ENCODE data around the gene OLFML2A.

The OLFML2A gene

GRCh38 chr9:124774129-124774978 is 2.6 kb upstream of the OLFML2A start:
- no CpG with 5 or more reads among the region's 15 CpGs for WGBS (ENCODE audit: insufficient coverage, insufficient read length)
- H3K9me3 ChIP-seq (ENCODE audit: control insufficient read depth, insufficient read depth, low read length): no peaks in the 10 kb centered on the region
- no peak overlapping the region for H3K27ac ChIP-seq (ENCODE audit: low read length)
- H3K4me3 ChIP-seq (ENCODE audit: low read length): no peak overlapping the region
- DNase-seq (ENCODE audit: low read depth, low spot score): no peak
- peaks cover 2% of the 10 kb centered on the region; the same call in 1 of the 2 replicates for H3K27me3 ChIP-seq (ENCODE audit: control insufficient read depth, insufficient read depth, low read length)
- peaks cover 3% of the 10 kb centered on the region; the same call in 1 of the 2 replicates for H3K4me1 ChIP-seq (ENCODE audit: control insufficient read depth, insufficient read depth, low read length)
- H3K36me3 ChIP-seq (ENCODE audit: control insufficient read depth, insufficient read depth, low read length): no peaks in the 10 kb centered on the region

GRCh38 chr9:124776618-124776953 is 347 bp upstream of the OLFML2A start:
- peak overlapping the region; percentile 54; the same call in 1 of the 2 replicates for H3K4me3 ChIP-seq (ENCODE audit: low read length)
- H3K36me3 ChIP-seq (ENCODE audit: control insufficient read depth, insufficient read depth, low read length): no peaks in the 10 kb centered on the region
- H3K9me3 ChIP-seq (ENCODE audit: control insufficient read depth, insufficient read depth, low read length): no peaks in the 10 kb centered on the region
- no CpG with 5 or more reads among the region's 12 CpGs for WGBS (ENCODE audit: insufficient coverage, insufficient read length)
- no peak overlapping the region for H3K27ac ChIP-seq (ENCODE audit: low read length)
- no peak for DNase-seq (ENCODE audit: low read depth, low spot score)
- H3K4me1 ChIP-seq (ENCODE audit: control insufficient read depth, insufficient read depth, low read length): peaks cover 3% of the 10 kb centered on the region; the same call in 1 of the 2 replicates
- H3K27me3 ChIP-seq (ENCODE audit: control insufficient read depth, insufficient read depth, low read length): peaks cover 2% of the 10 kb centered on the region; the same call in 1 of the 2 replicates

- Histone ChIP-seq H3K27ac (ENCODE audit: low read length) (no peak overlapping the region), H3K27me3 (ENCODE audit: control insufficient read depth, insufficient read depth, low read length) (peaks cover 2% of the 10 kb centered on the region; the same call in 1 of the 2 replicates), H3K4me3 (ENCODE audit: low read length) (no peak overlapping the region), H3K36me3 (ENCODE audit: control insufficient read depth, insufficient read depth, low read length) (no peaks in the 10 kb centered on the region), H3K4me1 (ENCODE audit: control insufficient read depth, insufficient read depth, low read length) (peaks cover 3% of the 10 kb centered on the region; the same call in 1 of the 2 replicates), H3K9me3 (ENCODE audit: control insufficient read depth, insufficient read depth, low read length) (no peaks in the 10 kb centered on the region)
- WGBS (ENCODE audit: insufficient coverage, insufficient read length): no CpG with 5 or more reads among the region's 11 CpGs
- no peak for DNase-seq (ENCODE audit: low read depth, low spot score)
Measured at GRCh38 chr9:124778575-124779367, 1.8 kb downstream of the OLFML2A start.

GRCh38 chr9:124779368-124780059 is 2.6 kb downstream of the OLFML2A start:
- no peak for DNase-seq (ENCODE audit: low read depth, low spot score)

GRCh38 chr9:124780060-124780756 is 3.3 kb downstream of the OLFML2A start:
- no peak overlapping the region for H3K4me3 ChIP-seq (ENCODE audit: low read length)
- H3K27me3 ChIP-seq (ENCODE audit: control insufficient read depth, insufficient read depth, low read length): peaks cover 2% of the 10 kb centered on the region; the same call in 1 of the 2 replicates
- DNase-seq (ENCODE audit: low read depth, low spot score): no peak
- WGBS (ENCODE audit: insufficient coverage, insufficient read length): no CpG with 5 or more reads among the region's 14 CpGs
- H3K4me1 ChIP-seq (ENCODE audit: control insufficient read depth, insufficient read depth, low read length): peaks cover 3% of the 10 kb centered on the region; the same call in 1 of the 2 replicates
- H3K27ac ChIP-seq (ENCODE audit: low read length): no peak overlapping the region
- no peaks in the 10 kb centered on the region for H3K36me3 ChIP-seq (ENCODE audit: control insufficient read depth, insufficient read depth, low read length)
- H3K9me3 ChIP-seq (ENCODE audit: control insufficient read depth, insufficient read depth, low read length): no peaks in the 10 kb centered on the region

More at GRCh38 chr9:124779368-124780059, 2.6 kb downstream of the OLFML2A start:
- no peak overlapping the region for H3K4me3 ChIP-seq (ENCODE audit: low read length)
- peaks cover 2% of the 10 kb centered on the region; the same call in 1 of the 2 replicates for H3K27me3 ChIP-seq (ENCODE audit: control insufficient read depth, insufficient read depth, low read length)
- H3K36me3 ChIP-seq (ENCODE audit: control insufficient read depth, insufficient read depth, low read length): no peaks in the 10 kb centered on the region
- H3K9me3 ChIP-seq (ENCODE audit: control insufficient read depth, insufficient read depth, low read length): no peaks in the 10 kb centered on the region
- H3K4me1 ChIP-seq (ENCODE audit: control insufficient read depth, insufficient read depth, low read length): peaks cover 3% of the 10 kb centered on the region; the same call in 1 of the 2 replicates
- H3K27ac ChIP-seq (ENCODE audit: low read length): no peak overlapping the region
- WGBS (ENCODE audit: insufficient coverage, insufficient read length): no CpG with 5 or more reads among the region's 6 CpGs

- WGBS (ENCODE audit: insufficient coverage, insufficient read length): no CpG with 5 or more reads among the region's 4 CpGs
- no peaks in the 10 kb centered on the region for H3K9me3 ChIP-seq (ENCODE audit: control insufficient read depth, insufficient read depth, low read length)
- H3K27ac ChIP-seq (ENCODE audit: low read length): no peak overlapping the region
- no peak for DNase-seq (ENCODE audit: low read depth, low spot score)
- peaks cover 2% of the 10 kb centered on the region; the same call in 1 of the 2 replicates for H3K27me3 ChIP-seq (ENCODE audit: control insufficient read depth, insufficient read depth, low read length)
- H3K36me3 ChIP-seq (ENCODE audit: control insufficient read depth, insufficient read depth, low read length): no peaks in the 10 kb centered on the region
- peaks cover 3% of the 10 kb centered on the region; the same call in 1 of the 2 replicates for H3K4me1 ChIP-seq (ENCODE audit: control insufficient read depth, insufficient read depth, low read length)
- no peak overlapping the region for H3K4me3 ChIP-seq (ENCODE audit: low read length)
Measured at GRCh38 chr9:124780757-124781151, 3.8 kb downstream of the OLFML2A start.

GRCh38 chr9:124781967-124782660 is 5.2 kb downstream of the OLFML2A start:
- Histone ChIP-seq H3K4me1 (ENCODE audit: control insufficient read depth, insufficient read depth, low read length) (peaks cover 2% of the 10 kb centered on the region; the same call in 1 of the 2 replicates), H3K4me3 (ENCODE audit: low read length) (no peak overlapping the region), H3K36me3 (ENCODE audit: control insufficient read depth, insufficient read depth, low read length) (no peaks in the 10 kb centered on the region), H3K27me3 (ENCODE audit: control insufficient read depth, insufficient read depth, low read length) (no peaks in the 10 kb centered on the region), H3K9me3 (ENCODE audit: control insufficient read depth, insufficient read depth, low read length) (no peaks in the 10 kb centered on the region), H3K27ac (ENCODE audit: low read length) (no peak overlapping the region)
- DNase-seq (ENCODE audit: low read depth, low spot score): no peak
- WGBS (ENCODE audit: insufficient coverage, insufficient read length): no CpG with 5 or more reads among the region's 3 CpGs

- Histone ChIP-seq H3K4me3 (ENCODE audit: low read length) (no peak overlapping the region), H3K27me3 (ENCODE audit: control insufficient read depth, insufficient read depth, low read length) (no peaks in the 10 kb centered on the region), H3K9me3 (ENCODE audit: control insufficient read depth, insufficient read depth, low read length) (no peaks in the 10 kb centered on the region), H3K27ac (ENCODE audit: low read length) (no peak overlapping the region), H3K4me1 (ENCODE audit: control insufficient read depth, insufficient read depth, low read length) (peaks cover 2% of the 10 kb centered on the region; the same call in 1 of the 2 replicates), H3K36me3 (ENCODE audit: control insufficient read depth, insufficient read depth, low read length) (no peaks in the 10 kb centered on the region)
- DNase-seq (ENCODE audit: low read depth, low spot score): no peak
- WGBS (ENCODE audit: insufficient coverage, insufficient read length): no CpG with 5 or more reads among the region's 13 CpGs
Measured at GRCh38 chr9:124782661-124783574, 6.0 kb downstream of the OLFML2A start.

All from iPS DF 6.9 (cell line).